GM21390 (cell line): Measurements from ENCODE around the gene SLC30A2.

Experiments
- ATAC-seq: cut with Tn5 transposase; IDR thresholded peaks from one replicate; pipeline ENCODE4 v1.9.1; 2021; ENCODE audit not compliant: unreplicated experiment

The SLC30A2 gene

DNA sequence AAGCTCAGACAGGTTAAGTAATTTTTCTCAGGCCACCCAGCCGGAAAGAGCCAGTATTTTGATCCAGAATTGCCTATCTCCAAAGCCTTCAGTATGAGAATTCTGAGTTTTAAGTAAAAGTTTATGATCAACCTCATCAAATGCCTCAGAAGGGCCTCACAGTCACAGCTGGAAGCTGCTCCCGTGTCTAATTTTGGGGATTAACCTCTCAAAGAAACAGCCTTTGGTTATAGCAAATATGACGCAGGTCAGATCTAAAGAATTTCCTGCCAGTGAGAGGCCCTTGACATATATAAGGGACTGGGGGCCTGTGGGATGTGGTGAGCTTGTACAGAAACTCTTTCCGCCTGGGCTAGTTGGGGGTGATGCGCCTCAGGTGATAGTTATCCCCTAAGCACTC, 22.1 kb downstream of the SLC30A2 start:
- ATAC-seq: no peak

GRCh38 chr1:26023009-26023408, 22.9 kb downstream of the SLC30A2 start:
- ATAC-seq: no peak

GRCh38 chr1:26022404-26022779, 23.5 kb downstream of the SLC30A2 start:
- no peak for ATAC-seq

GRCh38 chr1:26021647-26022403, 24.1 kb downstream of the SLC30A2 start, which contains the start of gene EXTL1:
TSS of gene EXTL1 (plus strand) at chr1:26021775. CDS start at chr1:26022647, 872 bp downstream.
- ATAC-seq: no peak

DNA sequence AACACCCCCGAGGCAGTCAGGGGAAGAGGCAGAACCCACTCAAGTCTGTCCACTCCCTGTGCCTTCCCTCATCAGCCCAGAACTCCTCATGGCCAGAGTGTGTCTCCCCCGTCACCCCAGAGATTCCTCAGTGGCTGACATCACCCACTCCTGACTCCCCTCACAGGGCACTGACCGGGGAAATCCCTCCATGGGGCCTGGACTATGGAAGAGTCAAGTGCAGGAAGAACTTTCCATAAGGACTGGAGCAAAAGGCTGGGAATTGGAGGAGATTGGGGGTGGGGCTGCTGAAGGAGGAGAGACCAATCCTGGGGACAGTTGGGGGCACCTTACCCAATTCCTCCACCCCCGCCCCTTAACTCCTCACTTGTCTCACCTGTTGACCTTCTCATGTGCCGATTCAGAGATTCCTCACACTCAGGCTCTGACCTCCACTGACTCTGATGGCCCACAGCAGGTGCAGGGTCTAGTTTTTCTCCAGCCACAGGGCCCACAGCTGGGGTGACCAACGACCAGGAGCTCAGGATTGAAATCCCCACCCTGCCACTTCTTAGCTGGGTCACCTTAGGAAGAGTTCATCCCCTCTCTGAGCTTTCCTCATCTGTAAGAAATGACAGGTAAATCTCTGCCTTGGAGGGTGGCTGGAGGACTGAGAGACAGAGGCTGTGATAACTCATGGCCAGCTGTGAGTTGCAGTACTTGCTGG, 24.8 kb downstream of the SLC30A2 start:
- no peak for ATAC-seq

DNA sequence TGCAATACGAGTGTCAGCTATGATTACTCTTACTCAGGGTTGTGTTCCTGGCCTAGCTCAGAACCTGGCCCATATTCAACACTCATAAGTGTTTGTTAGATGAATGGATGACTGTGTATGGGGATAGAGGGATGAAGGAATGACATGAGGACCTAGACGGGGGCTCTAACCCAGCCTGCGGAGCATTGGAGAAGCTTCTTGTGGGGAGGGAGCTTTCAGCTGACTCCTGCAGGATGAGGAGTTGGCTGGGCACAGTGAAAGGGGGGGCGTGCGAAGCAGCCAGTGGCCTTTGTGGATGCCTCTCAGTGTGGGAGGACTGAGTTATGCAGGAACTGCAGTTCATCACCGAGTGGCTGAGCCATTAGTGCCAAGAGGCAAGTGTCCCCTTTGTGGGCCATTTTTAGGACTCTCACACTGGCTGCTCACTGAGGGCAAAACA, 25.6 kb downstream of the SLC30A2 start:
- no peak for ATAC-seq

GRCh38 chr1:26019641-26020315, 26.1 kb downstream of the SLC30A2 start:
- ATAC-seq: no peak

- no peak for ATAC-seq
Measured at GRCh38 chr1:26017606-26018005, 28.3 kb downstream of the SLC30A2 start.

DNA sequence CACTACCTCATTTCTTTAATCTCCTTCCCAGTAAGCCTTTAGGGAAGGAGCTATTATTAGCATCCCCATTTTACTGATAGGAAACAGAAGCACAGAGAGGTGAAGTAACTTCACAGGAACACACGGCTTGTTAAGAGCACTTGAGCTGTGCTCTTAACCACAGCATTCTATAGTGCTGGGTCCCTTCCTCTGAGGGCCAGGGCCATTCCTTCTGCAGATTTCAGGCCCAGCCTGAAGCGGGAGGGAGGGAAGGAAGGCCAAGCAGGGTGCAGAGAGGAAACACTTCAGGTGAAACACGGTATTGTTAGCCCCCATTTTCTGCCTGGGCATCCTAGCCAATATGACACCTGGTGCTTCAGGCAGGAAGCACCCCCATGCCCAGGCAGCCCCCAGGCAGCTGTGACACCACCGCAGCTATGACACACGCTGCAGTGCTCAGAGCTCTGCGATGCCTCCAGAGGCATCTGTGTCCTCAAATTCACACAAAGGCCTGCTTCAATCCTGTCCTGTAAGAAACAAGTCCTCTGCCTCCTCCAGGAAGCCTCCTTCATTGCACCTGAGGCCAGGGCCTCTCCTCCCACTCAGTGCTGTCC, 28.9 kb downstream of the SLC30A2 start:
- ATAC-seq: no peak

DNA sequence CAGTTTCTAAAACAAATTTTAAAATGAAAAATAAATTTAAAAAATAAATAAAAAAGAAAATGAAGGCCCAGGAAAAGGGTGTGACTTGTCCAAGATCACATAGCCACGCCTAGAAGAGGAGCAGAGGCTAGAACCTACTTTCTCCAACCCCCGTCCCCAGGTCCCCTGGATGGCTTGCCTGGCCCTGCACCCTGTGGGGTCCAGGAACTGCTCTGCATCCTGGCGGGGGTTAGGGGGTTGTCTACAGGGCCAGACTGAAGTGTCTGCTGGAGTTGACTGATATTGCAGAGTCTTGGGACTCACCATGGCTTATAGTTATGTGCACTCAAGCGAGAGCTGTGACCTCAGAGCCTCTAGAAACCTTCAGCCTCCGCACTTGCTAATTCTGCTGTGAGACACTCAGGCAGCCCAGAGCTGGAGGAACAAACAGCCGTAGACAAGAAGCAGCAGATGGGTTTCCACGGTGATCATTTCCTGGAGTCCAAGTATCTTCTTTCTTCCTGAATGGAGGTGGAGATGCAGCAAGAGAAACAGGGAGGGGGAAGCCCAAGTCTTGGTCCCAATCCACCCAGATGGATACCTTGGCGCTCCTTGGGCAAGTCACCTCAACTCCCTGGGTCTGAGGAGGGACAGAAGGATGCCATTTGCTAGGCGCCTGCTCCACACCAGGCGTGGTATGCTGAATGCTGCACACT, 29.5 kb downstream of the SLC30A2 start:
- ATAC-seq: no peak

- ATAC-seq: no peak
Measured at GRCh38 chr1:26015358-26015757, 30.6 kb downstream of the SLC30A2 start.

DNA sequence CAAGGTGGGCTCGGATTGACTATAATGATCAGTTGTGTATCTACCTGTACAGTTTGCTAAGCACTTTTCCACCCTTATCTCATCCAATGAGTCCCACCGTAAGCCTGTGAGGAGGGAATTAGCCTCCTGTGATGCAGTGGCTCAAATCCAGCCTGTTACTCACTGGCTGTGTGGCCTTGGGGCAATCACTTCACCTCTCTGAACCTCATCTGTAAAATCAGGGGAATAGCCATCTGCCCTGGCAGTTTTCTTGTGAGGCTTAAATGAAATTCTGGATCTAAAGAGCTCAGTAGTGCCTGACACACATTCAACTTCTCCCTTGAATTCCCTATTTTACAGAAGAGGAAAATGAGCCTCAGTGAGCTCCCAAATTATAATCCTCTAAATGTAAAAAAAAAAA, 31.7 kb downstream of the SLC30A2 start:
- ATAC-seq: no peak

DNA sequence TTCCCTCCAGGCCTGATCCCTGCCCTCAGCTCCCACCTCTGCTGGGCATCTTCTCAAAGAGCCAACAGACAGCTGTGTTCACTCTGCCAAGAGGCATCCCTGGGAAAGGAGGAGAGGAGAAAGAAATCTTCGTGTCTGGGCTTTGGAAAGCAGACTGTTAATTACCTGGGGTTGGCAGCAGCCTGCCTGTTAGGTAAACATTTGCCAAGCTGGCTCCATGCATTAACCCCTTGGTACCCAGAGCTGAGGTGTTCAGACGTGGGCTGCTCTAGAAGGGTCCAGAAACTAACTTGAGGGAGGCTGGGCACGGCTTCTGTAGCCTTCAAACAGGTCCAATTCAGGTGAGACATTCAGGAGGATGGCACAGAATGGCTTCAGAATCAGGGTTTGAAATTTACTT, 33.1 kb downstream of the SLC30A2 start:
- ATAC-seq: no peak

GRCh38 chr1:26010825-26011224, 35.1 kb downstream of the SLC30A2 start:
- no peak for ATAC-seq

GRCh38 chr1:26009796-26010447, 36.0 kb downstream of the SLC30A2 start:
- no peak for ATAC-seq

- no peak for ATAC-seq
Measured at GRCh38 chr1:26006710-26007109, 39.2 kb downstream of the SLC30A2 start.

DNA sequence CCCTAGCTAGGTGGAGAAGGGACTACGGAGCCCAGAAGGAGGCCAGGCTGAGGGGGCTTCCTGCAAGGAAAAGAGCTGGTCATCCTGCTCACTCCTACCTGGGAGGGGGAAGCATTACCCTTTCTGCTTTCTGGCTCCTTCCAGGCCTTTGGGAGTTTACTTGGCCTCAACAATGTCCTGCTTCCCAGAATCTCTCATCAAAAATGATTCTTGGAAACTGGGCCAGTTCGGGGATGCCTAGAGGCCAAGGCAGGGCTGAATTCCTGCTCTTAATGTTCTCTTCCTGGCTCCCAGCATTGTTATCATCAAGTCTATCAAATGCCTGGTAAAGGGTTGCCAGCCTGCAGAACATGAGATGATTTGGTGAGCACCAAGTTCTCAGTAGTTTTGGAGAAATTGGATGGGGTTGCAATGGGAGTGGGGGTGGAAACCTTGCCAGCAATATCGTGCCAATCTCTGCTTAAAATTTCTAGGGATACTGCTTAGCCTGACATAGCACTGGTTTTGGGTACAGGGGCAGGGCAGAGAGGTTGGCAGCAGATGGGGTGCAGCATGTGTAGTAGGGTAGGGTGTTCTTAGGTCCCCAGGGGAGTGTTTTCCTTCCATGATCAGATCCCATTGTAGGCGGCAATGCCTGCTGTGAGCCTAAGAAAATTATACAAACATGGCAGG, 40.3 kb downstream of the SLC30A2 start:
- no peak for ATAC-seq

GRCh38 chr1:26003756-26004155, 42.2 kb downstream of the SLC30A2 start:
- ATAC-seq: no peak

DNA sequence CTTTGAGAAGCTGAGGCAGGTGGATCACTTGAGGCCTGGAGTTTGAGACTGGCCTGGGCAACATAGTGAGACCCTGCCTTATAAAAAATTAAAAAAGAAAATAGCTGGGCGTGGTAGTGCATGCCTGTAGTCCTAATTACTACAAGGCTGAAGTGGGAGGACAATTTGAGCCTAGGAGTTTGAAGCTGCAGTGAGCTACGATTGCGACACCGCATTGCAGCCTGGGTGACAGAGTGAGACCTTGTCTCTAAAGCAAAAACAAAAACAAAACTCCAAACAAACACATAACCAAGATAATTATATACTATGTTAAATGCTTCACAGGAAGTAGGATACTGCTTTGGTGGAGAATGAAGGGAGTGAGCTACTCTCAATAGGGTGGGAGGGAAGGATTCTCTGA, 42.7 kb downstream of the SLC30A2 start:
- ATAC-seq: no peak
